Adipocyte (in vitro differentiated cells): ENCODE data around the gene CLEC16A.
A peak's percentile ranks its signal among the peaks of the same experiment; 100 is the strongest.

Experiments
- DNase-seq: peaks from one replicate; pipeline ENCODE4 v3.0.0-alpha.2; 2015; ENCODE audit warnings: low read depth
- H3K27me3 ChIP-seq: replicated peaks from 2 replicates; pipeline ENCODE4 v1.7.0; 2013; ENCODE audit warnings: mild to moderate bottlenecking, low read length, moderate library complexity; ENCODE audit not compliant: control insufficient read depth, insufficient read depth
- H3K36me3 ChIP-seq: 2 replicates; pipeline ENCODE4 v1.7.0; 2013; ENCODE audit warnings: low read length, mild to moderate bottlenecking, moderate library complexity; ENCODE audit not compliant: control insufficient read depth, insufficient read depth, severe bottlenecking
- H3K4me1 ChIP-seq: 2 replicates; pipeline ENCODE4 v1.7.0; 2013; ENCODE audit warnings: mild to moderate bottlenecking, low read length, moderate library complexity; ENCODE audit not compliant: control insufficient read depth, insufficient read depth
- H3K4me3 ChIP-seq: 2 replicates; pipeline ENCODE4 v1.7.0; 2013; ENCODE audit warnings: mild to moderate bottlenecking, low read length, moderate library complexity
- H3K9ac ChIP-seq: 2 replicates; pipeline ENCODE4 v1.7.0; 2013; ENCODE audit warnings: mild to moderate bottlenecking, low read length, moderate library complexity
- H3K9me3 ChIP-seq: 2 replicates; pipeline ENCODE4 v1.7.0; 2013; ENCODE audit warnings: mild to moderate bottlenecking, low read length, moderate library complexity; ENCODE audit not compliant: control insufficient read depth

CLEC16A gene

GRCh38 chr16:11024333-11025053 lies 80.1 kb downstream of the CLEC16A start:
- H3K9ac ChIP-seq, result no peak overlapping the region
- no peaks in the 10 kb centered on the region for H3K27me3 ChIP-seq
- peaks cover 39% of the 10 kb centered on the region for H3K36me3 ChIP-seq
- H3K4me1 ChIP-seq, result peaks cover 15% of the 10 kb centered on the region
- peaks cover 25% of the 10 kb centered on the region for H3K9me3 ChIP-seq
- no peak overlapping the region for H3K4me3 ChIP-seq
- DNase-seq, result no peak

GRCh38 chr16:11025120-11025531 lies 80.8 kb downstream of the CLEC16A start:
- no peak overlapping the region for H3K4me3 ChIP-seq
- H3K27me3 ChIP-seq, result no peaks in the 10 kb centered on the region
- no peak for DNase-seq
- peaks cover 44% of the 10 kb centered on the region for H3K36me3 ChIP-seq
- no peak overlapping the region for H3K9ac ChIP-seq
- peaks cover 25% of the 10 kb centered on the region for H3K9me3 ChIP-seq
- peaks cover 15% of the 10 kb centered on the region for H3K4me1 ChIP-seq

- Histone ChIP-seq H3K4me1 (peaks cover 31% of the 10 kb centered on the region), H3K9me3 (peaks cover 25% of the 10 kb centered on the region), H3K9ac (no peak overlapping the region), H3K36me3 (peaks cover 38% of the 10 kb centered on the region), H3K27me3 (no peaks in the 10 kb centered on the region), H3K4me3 (no peak overlapping the region)
- peak; percentile 16 for DNase-seq
Observed at GRCh38 chr16:11029948-11030347, 85.6 kb downstream of the CLEC16A start.

GRCh38 chr16:11030990-11031510 lies 86.7 kb downstream of the CLEC16A start:
- peaks cover 33% of the 10 kb centered on the region for H3K36me3 ChIP-seq
- H3K9ac ChIP-seq, result no peak overlapping the region
- H3K27me3 ChIP-seq, result no peaks in the 10 kb centered on the region
- H3K9me3 ChIP-seq, result peaks cover 20% of the 10 kb centered on the region
- no peak for DNase-seq
- no peak overlapping the region for H3K4me3 ChIP-seq
- peaks cover 32% of the 10 kb centered on the region for H3K4me1 ChIP-seq

- no peaks in the 10 kb centered on the region for H3K27me3 ChIP-seq
- H3K4me3 ChIP-seq, result peak overlapping the region; percentile 14
- no peak for DNase-seq
- H3K9ac ChIP-seq, result peak overlapping the region; percentile 20
- peaks cover 21% of the 10 kb centered on the region for H3K36me3 ChIP-seq
- peaks cover 11% of the 10 kb centered on the region for H3K9me3 ChIP-seq
- peaks cover 32% of the 10 kb centered on the region for H3K4me1 ChIP-seq
Observed at GRCh38 chr16:11032000-11032921, 87.9 kb downstream of the CLEC16A start.

- peaks cover 21% of the 10 kb centered on the region for H3K36me3 ChIP-seq
- H3K4me1 ChIP-seq, result peaks cover 32% of the 10 kb centered on the region
- H3K9me3 ChIP-seq, result peaks cover 11% of the 10 kb centered on the region
- H3K9ac ChIP-seq, result peak overlapping the region; percentile 20
- H3K4me3 ChIP-seq, result no peak overlapping the region
- H3K27me3 ChIP-seq, result no peaks in the 10 kb centered on the region
- peak; percentile 57 for DNase-seq
Observed at GRCh38 chr16:11032922-11033291, 88.5 kb downstream of the CLEC16A start.

GRCh38 chr16:11033629-11034420 lies 89.5 kb downstream of the CLEC16A start:
- peaks cover 19% of the 10 kb centered on the region for H3K36me3 ChIP-seq
- peak; percentile 87 for DNase-seq
- peaks cover 6% of the 10 kb centered on the region for H3K9me3 ChIP-seq
- no peaks in the 10 kb centered on the region for H3K27me3 ChIP-seq
- peak overlapping the region; percentile 44 for H3K4me3 ChIP-seq
- peaks cover 32% of the 10 kb centered on the region for H3K4me1 ChIP-seq
- H3K9ac ChIP-seq, result peak overlapping the region; percentile 19

- no peaks in the 10 kb centered on the region for H3K9me3 ChIP-seq
- H3K27me3 ChIP-seq, result no peaks in the 10 kb centered on the region
- peak overlapping the region; percentile 44 for H3K4me3 ChIP-seq
- peaks cover 14% of the 10 kb centered on the region for H3K36me3 ChIP-seq
- peaks cover 32% of the 10 kb centered on the region for H3K4me1 ChIP-seq
- peak overlapping the region; percentile 19 for H3K9ac ChIP-seq
- DNase-seq, result no peak
Observed at GRCh38 chr16:11034481-11034931, 90.1 kb downstream of the CLEC16A start.

GRCh38 chr16:11035096-11035495 lies 90.7 kb downstream of the CLEC16A start:
- H3K27me3 ChIP-seq, result no peaks in the 10 kb centered on the region
- DNase-seq, result no peak
- no peak overlapping the region for H3K9ac ChIP-seq
- no peaks in the 10 kb centered on the region for H3K9me3 ChIP-seq
- H3K36me3 ChIP-seq, result peaks cover 16% of the 10 kb centered on the region
- H3K4me1 ChIP-seq, result peaks cover 32% of the 10 kb centered on the region
- no peak overlapping the region for H3K4me3 ChIP-seq

GRCh38 chr16:11036040-11036439 lies 91.7 kb downstream of the CLEC16A start:
- Histone ChIP-seq H3K9ac (no peak overlapping the region), H3K4me1 (peaks cover 32% of the 10 kb centered on the region), H3K36me3 (peaks cover 20% of the 10 kb centered on the region), H3K4me3 (no peak overlapping the region), H3K27me3 (no peaks in the 10 kb centered on the region), H3K9me3 (no peaks in the 10 kb centered on the region)
- no peak for DNase-seq
